ENCODE measurements around the gene STEAP1. TPM values are rescaled to one million over a fixed set of nuclear protein-coding genes. Genes with fewer than 3 reads are reported as not detected.
"Not testable (repeated sequence)": the region's sequence is repeated elsewhere in the genome, so short reads cannot be mapped to it uniquely, and the experiment has no call there.

STEAP1 gene
- polyA plus RNA-seq (2011; rRNA removed), result 6.8 and 10.1 TPM in 2 replicates
- polyA minus RNA-seq (2011; rRNA and poly(A)+ RNA removed), result 1.2 and 2.4 TPM in 2 replicates

- Histone ChIP-seq H3K4me3 (ENCODE audit: low read depth, low read length) (peak within 1 kb of the TSS; percentile 61), H3K27ac (ENCODE audit: low read depth, low read length) (peak within 1 kb of the TSS; percentile 47)
- ChIA-PET POLR2A (interaction anchor here (1.2 kb wide), 1 partner anchor 57 kb away, joined by 5 read pairs; the partner anchor contains the start of gene STEAP2), CTCF (interaction anchor here (0.6 to 3.5 kb wide), 37 partner anchors 9 to 1911 kb away, joined by 3 to 83 read pairs (median 4); partner anchors contain the start of genes GTPBP10 and STEAP2)
- not testable (repeated sequence) for H3K27me3 ChIP-seq (ENCODE audit: control insufficient read depth, insufficient read depth, low read length); H3K9me3 ChIP-seq (ENCODE audit: control insufficient read depth, insufficient read depth, low read length)
- TF ChIP-seq CTCF (IDR thresholded peaks at IDR 0.05; ENCODE audit: low read depth, low read length), result peak; percentile 75
- peak; percentile 78 for DNase-seq (ENCODE audit: low read depth, low spot score)
These were observed at the start of gene STEAP1 for GRCh38 chr7:90153943-90154771. STEAP1 (plus strand) TSS chr7:90154469; CDS start chr7:90159789, 5,320 bp downstream.

GRCh38 chr7:90114972-90115371 lies 39.3 kb upstream of the STEAP1 start:
- POLR2A ChIA-PET; H3K9me3 ChIP-seq (ENCODE audit: control insufficient read depth, insufficient read depth, low read length); DNase-seq (ENCODE audit: low read depth, low spot score); H3K27ac ChIP-seq (ENCODE audit: low read depth, low read length); CTCF ChIA-PET; H3K4me3 ChIP-seq (ENCODE audit: low read depth, low read length): not testable (repeated sequence)
- H3K27me3 ChIP-seq (ENCODE audit: control insufficient read depth, insufficient read depth, low read length), result peaks cover 17% of the 10 kb centered on the region

DNA sequence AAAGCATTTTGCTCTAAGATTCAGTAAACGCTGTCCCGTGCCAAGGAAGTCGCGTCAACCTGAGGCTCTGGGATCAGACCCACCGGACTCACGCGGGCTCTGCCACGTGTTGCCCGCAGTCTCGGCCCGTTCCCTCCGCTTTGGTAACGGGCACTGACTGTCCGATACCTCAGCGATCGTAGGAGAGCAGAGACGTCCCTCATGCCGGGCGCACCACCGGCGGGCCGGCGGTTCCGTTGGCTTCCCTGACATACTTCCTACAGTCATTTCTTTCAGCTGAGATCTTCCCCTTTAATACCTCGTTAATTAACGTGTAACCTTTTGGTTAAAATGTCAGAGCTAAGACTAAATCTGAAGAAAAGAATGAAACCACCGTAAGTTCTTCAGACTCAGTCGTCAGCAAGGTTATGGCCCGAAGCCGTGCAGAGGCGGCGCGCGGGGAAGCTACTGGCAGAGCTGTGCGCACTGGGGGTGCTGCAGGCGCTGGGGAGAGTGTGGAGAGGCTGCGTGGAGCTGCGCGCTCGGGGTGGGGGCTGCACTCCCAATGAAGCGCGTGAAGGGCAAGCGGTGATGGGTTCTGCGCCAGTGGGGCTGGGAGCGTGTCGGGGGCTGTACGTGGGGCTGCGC lies 35.6 kb upstream of the STEAP1 start:
- POLR2A ChIA-PET; H3K9me3 ChIP-seq (ENCODE audit: control insufficient read depth, insufficient read depth, low read length); H3K27ac ChIP-seq (ENCODE audit: low read depth, low read length); DNase-seq (ENCODE audit: low read depth, low spot score); CTCF ChIA-PET: not testable (repeated sequence)
- peak overlapping the region; percentile 48 for H3K4me3 ChIP-seq (ENCODE audit: low read depth, low read length)
- H3K27me3 ChIP-seq (ENCODE audit: control insufficient read depth, insufficient read depth, low read length), result peaks cover 17% of the 10 kb centered on the region

- Histone ChIP-seq H3K9me3 (ENCODE audit: control insufficient read depth, insufficient read depth, low read length) (no peaks in the 10 kb centered on the region), H3K27me3 (ENCODE audit: control insufficient read depth, insufficient read depth, low read length) (peaks cover 17% of the 10 kb centered on the region), H3K27ac (ENCODE audit: low read depth, low read length) (no peak overlapping the region), H3K4me3 (ENCODE audit: low read depth, low read length) (peak overlapping the region; percentile 48)
- TF ChIP-seq CTCF (IDR thresholded peaks at IDR 0.05; ENCODE audit: low read depth, low read length), result no peak
- no peak for DNase-seq (ENCODE audit: low read depth, low spot score)
- ChIA-PET POLR2A (no interaction called here), CTCF (no interaction called here)
These were observed 34.9 kb upstream of the STEAP1 start for GRCh38 chr7:90119178-90119971.

DNA sequence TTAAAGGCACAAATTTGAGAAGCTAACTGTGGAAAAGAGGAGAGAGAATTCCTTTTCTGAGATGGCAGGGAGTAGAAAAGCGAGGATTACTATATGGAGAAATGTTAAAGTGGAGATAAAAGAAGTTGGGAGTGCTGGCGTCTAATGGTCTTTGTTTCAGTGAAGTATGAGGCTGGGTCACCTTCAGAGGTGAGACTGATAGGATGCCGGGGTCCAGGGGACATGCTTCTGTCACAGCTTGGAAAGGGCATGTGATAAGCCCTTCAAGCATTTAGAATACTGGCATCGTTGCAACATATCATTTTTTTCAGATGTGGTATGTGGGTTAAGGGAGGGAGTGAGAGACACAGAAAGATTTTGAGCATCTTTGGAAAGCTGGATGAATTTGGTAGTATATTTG lies 34.1 kb upstream of the STEAP1 start:
- CTCF ChIA-PET, result not testable (repeated sequence)

GRCh38 chr7:90131746-90132145 lies 22.5 kb upstream of the STEAP1 start:
- POLR2A ChIA-PET; CTCF ChIA-PET; H3K27me3 ChIP-seq (ENCODE audit: control insufficient read depth, insufficient read depth, low read length); H3K4me3 ChIP-seq (ENCODE audit: low read depth, low read length); H3K9me3 ChIP-seq (ENCODE audit: control insufficient read depth, insufficient read depth, low read length); DNase-seq (ENCODE audit: low read depth, low spot score); H3K27ac ChIP-seq (ENCODE audit: low read depth, low read length): not testable (repeated sequence)

More for the DNA sequence above, 34.1 kb upstream of the STEAP1 start:
- H3K27ac ChIP-seq (ENCODE audit: low read depth, low read length); POLR2A ChIA-PET; DNase-seq (ENCODE audit: low read depth, low spot score); H3K9me3 ChIP-seq (ENCODE audit: control insufficient read depth, insufficient read depth, low read length); H3K4me3 ChIP-seq (ENCODE audit: low read depth, low read length): not testable (repeated sequence)
- H3K27me3 ChIP-seq (ENCODE audit: control insufficient read depth, insufficient read depth, low read length), result peaks cover 17% of the 10 kb centered on the region

DNA sequence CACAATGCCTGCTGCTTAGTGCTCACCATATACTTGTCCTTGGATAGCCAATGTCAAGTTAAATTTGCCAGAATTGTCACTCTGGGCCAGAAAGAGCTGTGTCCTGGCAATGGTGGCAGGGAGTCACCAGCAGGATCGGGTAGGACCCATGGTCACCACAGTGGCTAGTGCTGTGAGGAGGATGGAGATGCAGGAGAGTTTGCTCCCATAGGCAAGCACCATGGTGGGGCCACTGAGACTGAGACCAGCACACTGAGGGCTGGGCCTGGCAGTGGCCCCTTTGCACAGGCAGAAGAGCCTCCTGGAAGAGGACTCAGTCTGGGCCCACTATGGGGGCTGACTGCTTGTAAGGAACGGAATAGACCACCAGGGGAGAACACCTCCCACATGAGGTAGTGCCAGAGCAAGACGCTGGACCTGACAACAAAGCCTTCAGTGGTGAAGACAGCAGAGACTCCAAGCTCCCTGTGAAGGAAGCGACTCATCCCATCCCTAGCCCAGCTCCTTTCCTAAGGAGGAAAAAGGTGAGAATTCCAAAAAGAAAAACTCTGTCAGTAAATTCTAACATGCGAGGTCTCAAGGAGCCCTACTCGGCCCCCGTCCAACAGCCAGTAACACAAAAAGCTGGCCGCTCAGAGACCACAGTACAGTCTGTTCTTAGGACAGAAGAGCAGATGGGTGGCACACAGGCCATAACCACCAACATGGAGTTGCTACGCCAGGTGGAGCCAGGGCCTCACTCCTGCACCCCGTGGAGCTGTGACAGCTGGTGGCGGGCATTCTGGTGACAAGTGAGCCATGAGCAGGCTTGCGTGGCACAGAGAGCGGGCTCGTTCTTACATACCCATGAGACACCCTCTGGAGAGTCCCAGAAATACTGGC lies 6.9 kb upstream of the STEAP1 start:
- DNase-seq (ENCODE audit: low read depth, low spot score); H3K27ac ChIP-seq (ENCODE audit: low read depth, low read length); H3K9me3 ChIP-seq (ENCODE audit: control insufficient read depth, insufficient read depth, low read length); H3K27me3 ChIP-seq (ENCODE audit: control insufficient read depth, insufficient read depth, low read length); POLR2A ChIA-PET; H3K4me3 ChIP-seq (ENCODE audit: low read depth, low read length): not testable (repeated sequence)
- CTCF ChIA-PET, result interaction anchor here (0.8 kb wide), 1 partner anchor 1904 kb away, joined by 4 read pairs; no protein-coding TSS in a partner anchor

All from AG04450 (cell line).